ENCODE measurements around the gene SORCS2.

SORCS2 gene

DNA sequence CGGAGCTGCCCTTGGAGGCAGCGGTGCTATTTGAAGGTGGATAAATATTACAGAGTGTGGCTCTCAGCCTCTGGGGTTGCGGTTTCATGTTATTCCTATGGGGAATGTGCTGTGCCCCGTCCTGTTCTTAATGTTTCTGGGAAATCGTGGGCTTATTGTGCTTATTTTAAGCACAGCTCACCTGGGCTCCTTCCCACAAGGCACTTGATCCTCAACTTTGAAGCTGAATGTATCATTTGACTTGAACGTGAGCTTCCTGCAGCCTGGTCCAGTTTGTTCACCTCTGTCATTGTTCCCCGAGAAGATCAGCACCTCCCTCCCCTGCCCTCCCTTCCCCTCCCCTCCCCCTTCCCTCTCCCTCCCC is 3.9 kb downstream of the SORCS2 start:
- TF ChIP-seq POLR2AphosphoS5 (IDR thresholded peaks at IDR 0.05; ENCODE audit: low read depth, low read length), result no peak
- TF ChIP-seq TAF1 (IDR thresholded peaks at IDR 0.05; ENCODE audit: borderline replicate concordance, insufficient read depth, low read length), result no peak
- TF ChIP-seq SIN3A (IDR thresholded peaks at IDR 0.05; ENCODE audit: borderline replicate concordance, insufficient read depth, low read length), result no peak
- TF ChIP-seq, protein P1, sequence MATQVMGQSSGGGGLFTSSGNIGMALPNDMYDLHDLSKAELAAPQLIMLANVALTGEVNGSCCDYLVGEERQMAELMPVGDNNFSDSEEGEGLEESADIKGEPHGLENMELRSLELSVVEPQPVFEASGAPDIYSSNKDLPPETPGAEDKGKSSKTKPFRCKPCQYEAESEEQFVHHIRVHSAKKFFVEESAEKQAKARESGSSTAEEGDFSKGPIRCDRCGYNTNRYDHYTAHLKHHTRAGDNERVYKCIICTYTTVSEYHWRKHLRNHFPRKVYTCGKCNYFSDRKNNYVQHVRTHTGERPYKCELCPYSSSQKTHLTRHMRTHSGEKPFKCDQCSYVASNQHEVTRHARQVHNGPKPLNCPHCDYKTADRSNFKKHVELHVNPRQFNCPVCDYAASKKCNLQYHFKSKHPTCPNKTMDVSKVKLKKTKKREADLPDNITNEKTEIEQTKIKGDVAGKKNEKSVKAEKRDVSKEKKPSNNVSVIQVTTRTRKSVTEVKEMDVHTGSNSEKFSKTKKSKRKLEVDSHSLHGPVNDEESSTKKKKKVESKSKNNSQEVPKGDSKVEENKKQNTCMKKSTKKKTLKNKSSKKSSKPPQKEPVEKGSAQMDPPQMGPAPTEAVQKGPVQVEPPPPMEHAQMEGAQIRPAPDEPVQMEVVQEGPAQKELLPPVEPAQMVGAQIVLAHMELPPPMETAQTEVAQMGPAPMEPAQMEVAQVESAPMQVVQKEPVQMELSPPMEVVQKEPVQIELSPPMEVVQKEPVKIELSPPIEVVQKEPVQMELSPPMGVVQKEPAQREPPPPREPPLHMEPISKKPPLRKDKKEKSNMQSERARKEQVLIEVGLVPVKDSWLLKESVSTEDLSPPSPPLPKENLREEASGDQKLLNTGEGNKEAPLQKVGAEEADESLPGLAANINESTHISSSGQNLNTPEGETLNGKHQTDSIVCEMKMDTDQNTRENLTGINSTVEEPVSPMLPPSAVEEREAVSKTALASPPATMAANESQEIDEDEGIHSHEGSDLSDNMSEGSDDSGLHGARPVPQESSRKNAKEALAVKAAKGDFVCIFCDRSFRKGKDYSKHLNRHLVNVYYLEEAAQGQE (IDR thresholded peaks at IDR 0.05; ENCODE audit: insufficient read depth in 1 of 2, low read depth in 2 of 2, low read length in 2 of 2), result no peak
- no peak for TF ChIP-seq FOXP2 (optimal IDR thresholded peaks at IDR 0.05; ENCODE audit: borderline replicate concordance, extremely low read depth, extremely low read length, insufficient read depth)

DNA sequence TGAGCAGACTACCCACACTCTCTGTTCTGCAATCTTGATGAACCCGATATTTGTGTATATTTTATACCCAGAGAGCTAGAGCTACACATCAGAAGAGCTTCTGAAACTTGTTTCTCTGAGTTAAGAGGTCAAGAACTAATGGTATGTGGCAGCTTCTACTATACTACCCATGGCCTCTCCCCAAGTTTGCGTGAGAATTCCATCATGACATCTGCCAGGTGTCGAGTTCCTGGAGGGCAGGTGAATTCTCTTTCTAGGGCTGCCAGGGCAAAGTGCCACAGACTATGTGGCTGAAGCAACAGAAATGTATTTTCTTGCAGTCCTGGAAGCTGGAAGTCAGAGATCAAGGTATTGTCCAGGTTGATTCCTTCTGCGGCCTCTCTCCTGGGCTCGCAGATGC is 4.4 kb downstream of the SORCS2 start:
- TF ChIP-seq SIN3A (IDR thresholded peaks at IDR 0.05; ENCODE audit: borderline replicate concordance, insufficient read depth, low read length) (no peak), FOXP2 (optimal IDR thresholded peaks at IDR 0.05; ENCODE audit: borderline replicate concordance, extremely low read depth, extremely low read length, insufficient read depth) (no peak), TAF1 (IDR thresholded peaks at IDR 0.05; ENCODE audit: borderline replicate concordance, insufficient read depth, low read length) (no peak), POLR2AphosphoS5 (IDR thresholded peaks at IDR 0.05; ENCODE audit: low read depth, low read length) (no peak)
- TF ChIP-seq, protein P1 (IDR thresholded peaks at IDR 0.05; ENCODE audit: insufficient read depth in 1 of 2, low read depth in 2 of 2, low read length in 2 of 2), result no peak

DNA sequence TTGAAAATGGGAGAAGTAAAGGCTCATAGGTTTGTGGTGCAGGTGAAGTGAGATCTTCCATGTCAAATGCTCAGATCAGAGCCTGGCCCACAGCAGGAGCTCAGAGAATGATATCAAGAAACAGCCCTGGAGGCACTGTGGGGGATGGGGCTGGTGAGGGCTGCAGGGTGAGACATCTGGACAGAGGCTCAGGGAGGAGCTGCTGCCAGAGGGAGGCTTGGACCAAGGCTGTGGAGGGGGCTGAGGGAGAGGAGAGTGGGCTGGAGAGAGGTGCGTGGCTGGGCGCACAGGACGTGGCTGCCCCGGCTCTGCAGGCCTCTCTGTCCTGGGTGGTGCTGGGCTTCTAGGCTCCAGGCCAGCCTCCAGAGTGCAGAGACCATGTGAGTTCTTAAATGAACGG is 5.6 kb downstream of the SORCS2 start:
- TF ChIP-seq, protein P1 (IDR thresholded peaks at IDR 0.05; ENCODE audit: insufficient read depth in 1 of 2, low read depth in 2 of 2, low read length in 2 of 2), result no peak
- TF ChIP-seq FOXP2 (optimal IDR thresholded peaks at IDR 0.05; ENCODE audit: borderline replicate concordance, extremely low read depth, extremely low read length, insufficient read depth) (no peak), SIN3A (IDR thresholded peaks at IDR 0.05; ENCODE audit: borderline replicate concordance, insufficient read depth, low read length) (no peak), TAF1 (IDR thresholded peaks at IDR 0.05; ENCODE audit: borderline replicate concordance, insufficient read depth, low read length) (no peak), POLR2AphosphoS5 (IDR thresholded peaks at IDR 0.05; ENCODE audit: low read depth, low read length) (no peak)

DNA sequence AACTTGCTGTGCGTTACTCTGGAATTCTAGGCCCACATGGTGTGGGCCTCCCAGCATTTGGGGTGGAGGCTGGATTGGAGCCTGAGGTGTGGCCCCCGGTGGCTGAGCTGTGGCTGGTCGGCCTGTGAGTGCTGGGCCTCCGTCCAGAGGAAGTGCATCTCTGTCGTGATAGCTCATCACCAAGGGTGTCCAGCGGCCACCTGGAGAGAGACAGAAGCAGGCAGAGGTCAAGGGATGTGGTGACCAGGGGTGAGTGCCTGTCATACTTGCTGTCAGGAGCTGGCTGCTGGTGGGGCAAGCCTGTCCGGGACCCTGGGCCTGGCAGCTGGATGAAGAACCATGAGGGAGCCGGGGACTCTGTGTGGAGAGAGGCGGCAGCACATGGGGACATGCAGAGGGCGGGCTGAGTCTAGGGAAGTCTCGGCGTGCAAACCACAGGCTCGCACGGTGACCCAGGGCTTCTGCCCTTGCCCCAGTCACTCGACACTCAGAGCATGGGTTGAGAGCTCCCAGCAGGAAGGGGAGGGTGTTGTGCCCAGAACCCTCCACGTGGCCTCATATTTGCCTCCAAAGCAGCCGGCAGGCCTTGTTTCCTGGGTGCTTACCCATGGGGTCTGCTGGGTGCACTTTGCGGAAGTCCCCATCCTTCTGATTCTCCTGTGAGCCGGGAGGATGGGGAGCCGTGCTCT is 6.2 kb downstream of the SORCS2 start:
- no peak for TF ChIP-seq FOXP2 (optimal IDR thresholded peaks at IDR 0.05; ENCODE audit: borderline replicate concordance, extremely low read depth, extremely low read length, insufficient read depth)
- TF ChIP-seq POLR2AphosphoS5 (IDR thresholded peaks at IDR 0.05; ENCODE audit: low read depth, low read length), result no peak
- TF ChIP-seq TAF1 (IDR thresholded peaks at IDR 0.05; ENCODE audit: borderline replicate concordance, insufficient read depth, low read length), result no peak
- TF ChIP-seq, protein P1 (IDR thresholded peaks at IDR 0.05; ENCODE audit: insufficient read depth in 1 of 2, low read depth in 2 of 2, low read length in 2 of 2), result no peak
- no peak for TF ChIP-seq SIN3A (IDR thresholded peaks at IDR 0.05; ENCODE audit: borderline replicate concordance, insufficient read depth, low read length)

Data from PFSK-1 (cell line).